DND-41 (cell line): Measurements from ENCODE around the gene AFF3.
"Not testable (repeated sequence)": the region's sequence is repeated elsewhere in the genome, so short reads cannot be mapped to it uniquely, and the experiment has no call there.

Experiments used
- ATAC-seq: fragments of 200-7000 bp; cut with Tn5 transposase; 3 replicates; pipeline ENCODE4 v1.9.1; 2021; ENCODE audit warnings: low read depth; ENCODE audit not compliant: insufficient read depth
- DNase-seq: peaks from one replicate; pipeline ENCODE4 v3.0.0-alpha.2; 2020
- H2AFZ ChIP-seq: 2 replicates; pipeline ENCODE4 v1.6.0; 2012; ENCODE audit warnings: low read depth, low read length
- H3K27ac ChIP-seq: 2 replicates; pipeline ENCODE4 v1.5.1; 2012; ENCODE audit warnings: low read length, inconsistent platforms
- H3K27me3 ChIP-seq: fragments of 200-600 bp; sonication (generic); 2 replicates; pipeline ENCODE4 v1.6.0; 2012; ENCODE audit warnings: low read length, mild to moderate bottlenecking, inconsistent platforms; ENCODE audit not compliant: insufficient read depth, poor library complexity
- H3K36me3 ChIP-seq: 2 replicates; pipeline ENCODE4 v1.5.1; 2012; ENCODE audit warnings: low read length, inconsistent platforms; ENCODE audit not compliant: insufficient read depth
- H3K4me1 ChIP-seq: 2 replicates; pipeline ENCODE4 v1.5.1; 2012; ENCODE audit warnings: mild to moderate bottlenecking, low read length; ENCODE audit not compliant: insufficient read depth
- H3K4me2 ChIP-seq: 2 replicates; pipeline ENCODE4 v1.6.0; 2012; ENCODE audit warnings: mild to moderate bottlenecking, moderate library complexity, low read length, inconsistent platforms; ENCODE audit not compliant: insufficient read depth
- H3K4me3 ChIP-seq, 2 experiments: fragments of 200-600 bp in 1 of 2; shearing (Covaris generic) in 1 of 2; 2 replicates each; pipeline ENCODE4 v1.5.1; 2012 to 2016; ENCODE audit warnings: inconsistent platforms in 2 of 2, low read length in 2 of 2, mild to moderate bottlenecking in 2 of 2, low read depth in 1 of 2, moderate library complexity in 1 of 2
- H3K79me2 ChIP-seq: 2 replicates; pipeline ENCODE4 v1.6.0; 2012; ENCODE audit warnings: low read length, inconsistent platforms; ENCODE audit not compliant: insufficient read depth
- H3K9ac ChIP-seq: 2 replicates; pipeline ENCODE4 v1.6.0; 2012; ENCODE audit warnings: low read depth, mild to moderate bottlenecking, inconsistent platforms, low read length, moderate library complexity
- H3K9me3 ChIP-seq: 2 replicates; pipeline ENCODE4 v1.5.1; 2012; ENCODE audit warnings: low read length, moderate library complexity, mild to moderate bottlenecking, inconsistent platforms; ENCODE audit not compliant: insufficient read depth, severe bottlenecking
- H4K20me1 ChIP-seq: 2 replicates; pipeline ENCODE4 v1.6.0; 2012; ENCODE audit warnings: low read length; ENCODE audit not compliant: insufficient read depth
- EZH2 ChIP-seq: IDR thresholded peaks from 3 replicates; pipeline ENCODE4 v1.6.1; 2012; ENCODE audit warnings: borderline replicate concordance, low read depth, mild to moderate bottlenecking, moderate library complexity, low read length, inconsistent platforms; ENCODE audit not compliant: severe bottlenecking
- TF ChIP-seq, protein P1 (sequence below): IDR thresholded peaks from 2 replicates; pipeline ENCODE4 v1.5.1; 2012; ENCODE audit warnings: borderline replicate concordance, low read length, moderate library complexity, mild to moderate bottlenecking; ENCODE audit not compliant: poor library complexity, severe bottlenecking; ENCODE audit errors: extremely low read depth

Gene AFF3

DNA sequence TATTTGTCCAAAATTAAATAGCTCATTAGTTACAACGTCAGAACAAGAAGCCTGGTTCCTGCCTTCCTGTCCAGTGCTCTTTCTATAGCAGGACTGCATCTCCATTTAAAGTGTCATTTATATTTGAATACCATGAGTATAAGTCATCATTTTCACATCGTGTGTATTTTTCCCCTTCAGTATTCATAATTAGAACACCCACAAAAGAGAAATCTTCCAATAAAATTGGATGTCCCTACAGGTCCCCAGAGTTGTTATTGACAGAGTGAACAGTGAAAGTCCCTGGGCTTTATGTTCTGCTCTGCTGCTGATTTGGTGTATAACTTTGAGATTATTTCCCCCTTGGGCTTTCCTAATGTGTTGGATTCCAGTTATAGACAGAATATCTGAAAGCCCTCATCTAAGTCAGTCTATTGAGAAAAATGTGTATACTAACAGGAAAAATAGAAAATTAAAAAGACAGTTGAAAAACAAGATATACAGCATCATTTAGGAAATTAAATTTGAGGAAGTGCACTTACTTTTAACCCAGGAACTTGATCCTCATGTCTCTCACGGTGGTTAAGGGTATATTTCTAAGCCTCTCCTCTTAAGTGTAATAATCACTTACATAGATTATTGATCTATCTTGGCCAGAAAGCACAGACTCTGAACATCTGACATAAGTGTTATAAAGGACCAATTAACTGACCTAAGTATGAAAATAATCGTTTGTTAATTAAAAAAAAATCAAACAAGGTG is 637.4 kb downstream of the AFF3 start:
- no peaks in the 10 kb centered on the region for H3K79me2 ChIP-seq
- no peak for ATAC-seq
- H3K36me3 ChIP-seq, result no peaks in the 10 kb centered on the region
- H2AFZ ChIP-seq, result no peak overlapping the region
- no peak overlapping the region for H3K9ac ChIP-seq
- H3K27ac ChIP-seq, result no peak overlapping the region
- no peaks in the 10 kb centered on the region for H3K27me3 ChIP-seq
- TF ChIP-seq, protein P1, sequence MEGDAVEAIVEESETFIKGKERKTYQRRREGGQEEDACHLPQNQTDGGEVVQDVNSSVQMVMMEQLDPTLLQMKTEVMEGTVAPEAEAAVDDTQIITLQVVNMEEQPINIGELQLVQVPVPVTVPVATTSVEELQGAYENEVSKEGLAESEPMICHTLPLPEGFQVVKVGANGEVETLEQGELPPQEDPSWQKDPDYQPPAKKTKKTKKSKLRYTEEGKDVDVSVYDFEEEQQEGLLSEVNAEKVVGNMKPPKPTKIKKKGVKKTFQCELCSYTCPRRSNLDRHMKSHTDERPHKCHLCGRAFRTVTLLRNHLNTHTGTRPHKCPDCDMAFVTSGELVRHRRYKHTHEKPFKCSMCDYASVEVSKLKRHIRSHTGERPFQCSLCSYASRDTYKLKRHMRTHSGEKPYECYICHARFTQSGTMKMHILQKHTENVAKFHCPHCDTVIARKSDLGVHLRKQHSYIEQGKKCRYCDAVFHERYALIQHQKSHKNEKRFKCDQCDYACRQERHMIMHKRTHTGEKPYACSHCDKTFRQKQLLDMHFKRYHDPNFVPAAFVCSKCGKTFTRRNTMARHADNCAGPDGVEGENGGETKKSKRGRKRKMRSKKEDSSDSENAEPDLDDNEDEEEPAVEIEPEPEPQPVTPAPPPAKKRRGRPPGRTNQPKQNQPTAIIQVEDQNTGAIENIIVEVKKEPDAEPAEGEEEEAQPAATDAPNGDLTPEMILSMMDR, result no peak
- TF ChIP-seq EZH2, result no peak
- no peak overlapping the region for H3K4me2 ChIP-seq
- no peak for DNase-seq
- H3K4me3 ChIP-seq, result no peak overlapping the region
- H3K9me3 ChIP-seq, result no peaks in the 10 kb centered on the region
- no peaks in the 10 kb centered on the region for H3K4me1 ChIP-seq
- no peaks in the 10 kb centered on the region for H4K20me1 ChIP-seq

DNA sequence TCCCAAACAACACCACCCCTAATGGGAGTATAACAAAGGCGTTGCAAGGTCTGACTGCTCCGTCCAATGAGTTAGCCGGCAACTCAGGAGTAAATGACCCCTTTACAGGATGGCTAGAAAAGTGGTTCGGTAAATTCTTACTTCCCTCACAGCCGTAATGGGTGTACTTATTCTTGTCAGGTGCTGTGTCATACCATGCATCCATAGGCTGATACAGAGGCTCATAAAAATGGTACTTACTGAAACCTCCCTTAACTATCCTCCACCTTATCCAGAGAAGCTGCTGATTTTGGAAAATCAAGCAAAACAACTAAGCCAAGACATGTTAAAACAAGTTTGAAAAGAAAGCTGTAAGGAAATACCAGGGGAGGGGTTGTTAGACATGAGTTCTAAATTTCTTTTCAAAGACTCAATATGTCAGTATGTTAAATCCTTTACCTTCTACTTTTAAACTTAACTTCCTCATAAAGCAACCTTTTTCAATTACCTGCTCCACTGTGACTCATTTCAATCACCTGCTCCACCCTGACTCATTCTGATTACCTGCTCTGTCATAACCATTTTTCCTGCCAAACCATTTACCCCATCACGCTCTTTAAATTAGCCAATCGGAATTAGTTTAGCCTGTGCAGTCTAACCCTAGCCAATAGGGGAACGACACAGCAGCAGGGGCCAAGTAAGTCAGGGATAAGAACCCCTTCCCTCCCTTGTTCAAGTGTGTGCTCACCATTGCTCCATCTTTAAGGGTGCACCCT is 638.6 kb downstream of the AFF3 start:
- not testable (repeated sequence) for H3K36me3 ChIP-seq, H3K4me1 ChIP-seq, H3K27ac ChIP-seq, H2AFZ ChIP-seq, H3K79me2 ChIP-seq, H3K4me3 ChIP-seq, DNase-seq, ATAC-seq, H3K27me3 ChIP-seq, H3K4me2 ChIP-seq, H3K9me3 ChIP-seq, H4K20me1 ChIP-seq, H3K9ac ChIP-seq

DNA sequence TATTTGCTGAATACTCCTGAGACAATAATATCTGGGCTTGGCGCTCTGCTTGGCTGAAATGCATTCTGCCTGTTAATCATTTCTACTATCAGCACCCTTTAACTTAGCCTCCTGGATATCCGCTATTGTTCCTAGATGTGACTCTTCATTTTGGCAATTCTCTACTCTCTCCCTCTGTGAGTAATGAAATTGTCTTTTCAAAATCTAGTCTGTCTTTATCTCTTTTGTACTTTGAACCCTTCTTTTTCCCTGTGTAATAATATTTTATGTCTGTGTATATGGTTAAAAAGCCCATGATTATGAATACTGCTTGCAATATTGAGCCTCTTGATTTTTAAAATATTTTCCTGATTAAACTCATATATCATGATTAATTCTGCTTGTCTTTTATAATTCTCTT is 646.4 kb downstream of the AFF3 start:
- Histone ChIP-seq H3K4me1 (peaks cover 1% of the 10 kb centered on the region), H3K36me3 (no peaks in the 10 kb centered on the region), H4K20me1 (no peaks in the 10 kb centered on the region), H3K4me3 (no peak overlapping the region), H3K27me3 (peaks cover 19% of the 10 kb centered on the region), H2AFZ (no peak overlapping the region), H3K79me2 (no peaks in the 10 kb centered on the region), H3K27ac (no peak overlapping the region), H3K9ac (no peak overlapping the region), H3K4me2 (no peak overlapping the region), H3K9me3 (no peaks in the 10 kb centered on the region)
- no peak for ATAC-seq
- no peak for DNase-seq
- no peak for TF ChIP-seq EZH2
- TF ChIP-seq, protein P1, result no peak
